Testis (tissue), 2 donors: ENCODE measurements around the gene CACTIN.
A peak's percentile ranks its signal among the peaks of the same experiment; 100 is the strongest.

Experiments used
- POLR2A ChIP-seq: fragments of 450-650 bp; IDR thresholded peaks from one replicate; pipeline ENCODE4 v1.6.1; 2017; ENCODE audit warnings: antibody characterized with exemption, mild to moderate bottlenecking, moderate library complexity
- TF ChIP-seq, protein P1 (sequence below), 3 experiments: fragments of 450-650 bp in 2 of 3; fragments of 200-600 bp in 1 of 3; sonication (generic) in 1 of 3; IDR thresholded peaks; one replicate each; pipeline ENCODE4 v1.5.1; 2016 to 2019; ENCODE audit warnings: antibody characterized with exemption in 3 of 3, mild to moderate bottlenecking in 2 of 3, moderate library complexity in 1 of 3

GRCh38 chr19:3618811-3619630 lies 7.6 kb downstream of the CACTIN start:
- TF ChIP-seq, protein P1, sequence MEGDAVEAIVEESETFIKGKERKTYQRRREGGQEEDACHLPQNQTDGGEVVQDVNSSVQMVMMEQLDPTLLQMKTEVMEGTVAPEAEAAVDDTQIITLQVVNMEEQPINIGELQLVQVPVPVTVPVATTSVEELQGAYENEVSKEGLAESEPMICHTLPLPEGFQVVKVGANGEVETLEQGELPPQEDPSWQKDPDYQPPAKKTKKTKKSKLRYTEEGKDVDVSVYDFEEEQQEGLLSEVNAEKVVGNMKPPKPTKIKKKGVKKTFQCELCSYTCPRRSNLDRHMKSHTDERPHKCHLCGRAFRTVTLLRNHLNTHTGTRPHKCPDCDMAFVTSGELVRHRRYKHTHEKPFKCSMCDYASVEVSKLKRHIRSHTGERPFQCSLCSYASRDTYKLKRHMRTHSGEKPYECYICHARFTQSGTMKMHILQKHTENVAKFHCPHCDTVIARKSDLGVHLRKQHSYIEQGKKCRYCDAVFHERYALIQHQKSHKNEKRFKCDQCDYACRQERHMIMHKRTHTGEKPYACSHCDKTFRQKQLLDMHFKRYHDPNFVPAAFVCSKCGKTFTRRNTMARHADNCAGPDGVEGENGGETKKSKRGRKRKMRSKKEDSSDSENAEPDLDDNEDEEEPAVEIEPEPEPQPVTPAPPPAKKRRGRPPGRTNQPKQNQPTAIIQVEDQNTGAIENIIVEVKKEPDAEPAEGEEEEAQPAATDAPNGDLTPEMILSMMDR (IDR thresholded peaks at IDR 0.05), result peak in 1 of 3 experiments; percentile 1
- TF ChIP-seq POLR2A, result no peak
